HG03442 (cell line): ENCODE measurements around the gene NBPF11.
"Not testable (repeated sequence)": the region's sequence is repeated elsewhere in the genome, so short reads cannot be mapped to it uniquely, and the experiment has no call there.

Experiments used
- ATAC-seq: cut with Tn5 transposase; IDR thresholded peaks from one replicate; pipeline ENCODE4 v1.9.1; 2021; ENCODE audit warnings: mild to moderate bottlenecking, moderate library complexity; ENCODE audit not compliant: unreplicated experiment

The NBPF11 gene

DNA sequence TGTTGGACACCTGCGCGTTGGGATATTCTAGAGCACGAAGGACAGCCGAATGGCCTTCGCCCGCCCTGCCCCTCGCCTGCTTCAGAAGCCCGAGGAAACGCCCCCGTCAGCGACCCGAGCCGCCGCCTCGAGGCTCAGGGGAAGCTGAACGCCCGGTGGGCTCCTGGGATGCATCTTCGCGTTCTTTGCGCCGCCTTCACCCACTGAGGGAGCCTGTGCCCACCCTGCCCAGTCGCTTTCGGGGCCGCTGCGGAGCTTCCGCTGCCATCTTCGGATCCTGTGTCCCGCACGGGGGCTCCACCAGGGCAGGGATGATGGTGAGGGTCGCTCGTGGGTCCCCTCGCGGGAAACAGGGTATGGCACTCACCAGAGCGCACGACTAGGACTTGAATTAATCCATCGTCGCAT, 91.8 kb downstream of the NBPF11 start:
- ATAC-seq: not testable (repeated sequence)

DNA sequence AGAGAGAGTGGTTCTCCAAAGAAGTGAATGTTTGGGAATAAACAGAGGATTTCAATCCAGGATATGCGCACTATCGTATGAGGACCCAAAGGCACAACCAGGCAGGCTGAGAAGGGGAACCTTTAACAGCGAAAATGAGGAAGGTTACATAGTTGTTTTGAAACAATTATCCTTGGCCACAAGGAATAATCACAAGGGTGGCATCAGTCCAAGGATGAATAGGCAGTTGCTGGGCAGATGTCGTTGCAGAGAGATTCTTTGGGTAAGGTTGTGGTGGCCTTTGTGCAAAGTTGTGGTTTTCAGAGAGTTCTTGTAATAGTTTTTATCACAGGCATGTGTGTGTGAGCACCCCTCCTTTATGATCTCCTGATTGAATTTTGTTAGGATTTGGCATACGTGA, 94.7 kb downstream of the NBPF11 start:
- not testable (repeated sequence) for ATAC-seq
